H9 (cell line): ENCODE results near the gene FLNC. TPM values are rescaled to one million over a fixed set of nuclear protein-coding genes. Genes with fewer than 3 reads are reported as not detected.

Source experiments
- DNase-seq: peaks from one replicate; pipeline ENCODE4 v3.0.0-alpha.2; 2017
- H2AFZ ChIP-seq: one replicate; pipeline ENCODE4 v1.6.1; 2013; ENCODE audit warnings: mild to moderate bottlenecking, low read length, control low read depth, moderate library complexity
- H2AK5ac ChIP-seq: 2 replicates; pipeline ENCODE4 v1.6.1; 2013; ENCODE audit warnings: low read length, control low read depth, mixed read lengths; ENCODE audit not compliant: insufficient read length
- H2BK120ac ChIP-seq: one replicate; pipeline ENCODE4 v1.6.1; 2013; ENCODE audit warnings: low read depth, mild to moderate bottlenecking, low read length, control low read depth, inconsistent platforms; ENCODE audit not compliant: poor library complexity, severe bottlenecking
- H2BK12ac ChIP-seq: 2 replicates; pipeline ENCODE4 v1.6.1; 2013; ENCODE audit warnings: low read length, control low read depth, mixed read lengths, low read depth; ENCODE audit not compliant: insufficient read length
- H2BK15ac ChIP-seq: 2 replicates; pipeline ENCODE4 v1.6.1; 2013; ENCODE audit warnings: low read depth, low read length, control low read depth
- H2BK20ac ChIP-seq: one replicate; pipeline ENCODE4 v1.6.1; 2013; ENCODE audit warnings: low read depth, mild to moderate bottlenecking, low read length, control low read depth, inconsistent platforms; ENCODE audit not compliant: poor library complexity, severe bottlenecking
- H2BK5ac ChIP-seq: 2 replicates; pipeline ENCODE4 v1.6.1; 2013; ENCODE audit warnings: low read length, control low read depth, mixed read lengths; ENCODE audit not compliant: insufficient read length
- H3K14ac ChIP-seq: 2 replicates; pipeline ENCODE4 v1.6.1; 2013; ENCODE audit warnings: low read length, control low read depth; ENCODE audit not compliant: insufficient read depth
- H3K18ac ChIP-seq: 2 replicates; pipeline ENCODE4 v1.6.1; 2013; ENCODE audit warnings: low read depth, mild to moderate bottlenecking, mixed read lengths, low read length, control low read depth; ENCODE audit not compliant: insufficient read length
- H3K23ac ChIP-seq: 2 replicates; pipeline ENCODE4 v1.6.1; 2013; ENCODE audit warnings: low read length, control low read depth, mixed read lengths, low read depth; ENCODE audit not compliant: insufficient read length
- H3K23me2 ChIP-seq: 2 replicates; pipeline ENCODE4 v1.6.1; 2013; ENCODE audit warnings: low read depth, mild to moderate bottlenecking, mixed read lengths, low read length, control low read depth; ENCODE audit not compliant: insufficient read length, poor library complexity, severe bottlenecking
- H3K27ac ChIP-seq: 2 replicates; pipeline ENCODE4 v1.5.1; 2013; ENCODE audit warnings: low read length, control low read depth, mixed read lengths, low read depth; ENCODE audit not compliant: insufficient read length
- H3K27me3 ChIP-seq: 2 replicates; pipeline ENCODE4 v1.6.1; 2013; ENCODE audit warnings: low read length, control low read depth, inconsistent platforms; ENCODE audit not compliant: insufficient read depth
- H3K4ac ChIP-seq: 2 replicates; pipeline ENCODE4 v1.6.1; 2013; ENCODE audit warnings: low read depth, mild to moderate bottlenecking, control low read depth, inconsistent platforms, low read length, moderate library complexity
- H3K4me1 ChIP-seq: 2 replicates; pipeline ENCODE4 v1.6.1; 2013; ENCODE audit warnings: low read length, control low read depth, inconsistent platforms; ENCODE audit not compliant: insufficient read depth
- H3K4me2 ChIP-seq: 2 replicates; pipeline ENCODE4 v1.6.1; 2013; ENCODE audit warnings: low read length, control low read depth, mixed read lengths; ENCODE audit not compliant: insufficient read length, insufficient read depth
- H3K56ac ChIP-seq: 2 replicates; pipeline ENCODE4 v1.6.1; 2013; ENCODE audit warnings: low read depth, mild to moderate bottlenecking, mixed read lengths, low read length, control low read depth; ENCODE audit not compliant: insufficient read length
- H3K79me1 ChIP-seq: 2 replicates; pipeline ENCODE4 v1.6.1; 2013; ENCODE audit warnings: low read depth, mild to moderate bottlenecking, moderate library complexity, low read length, control low read depth, inconsistent platforms; ENCODE audit not compliant: insufficient read depth, poor library complexity, severe bottlenecking
- H3K79me2 ChIP-seq: 2 replicates; pipeline ENCODE4 v1.6.1; 2013; ENCODE audit warnings: low read length, control low read depth, inconsistent platforms; ENCODE audit not compliant: insufficient read depth
- H3K9ac ChIP-seq: 2 replicates; pipeline ENCODE4 v1.6.1; 2013; ENCODE audit warnings: low read length, control low read depth, mixed read lengths; ENCODE audit not compliant: insufficient read length; ENCODE audit errors: extremely low read depth
- H3K9me3 ChIP-seq: one replicate; pipeline ENCODE4 v1.6.1; 2013; ENCODE audit warnings: low read depth, low read length, inconsistent platforms; ENCODE audit not compliant: control insufficient read depth
- H3T11ph ChIP-seq: one replicate; pipeline ENCODE4 v1.6.1; 2013; ENCODE audit warnings: mild to moderate bottlenecking, low read length, control low read depth, inconsistent platforms
- H4K20me1 ChIP-seq: one replicate; pipeline ENCODE4 v1.6.1; 2013; ENCODE audit not compliant: control insufficient read depth, insufficient read length, insufficient read depth
- H4K5ac ChIP-seq: 2 replicates; pipeline ENCODE4 v1.6.1; 2013; ENCODE audit warnings: low read depth, mild to moderate bottlenecking, mixed read lengths, low read length, control low read depth; ENCODE audit not compliant: insufficient read length
- H4K8ac ChIP-seq: replicated peaks from 2 replicates; pipeline ENCODE4 v1.6.1; 2013; ENCODE audit warnings: low read length, control low read depth, mixed read lengths, low read depth; ENCODE audit not compliant: insufficient read length
- H4K91ac ChIP-seq: 2 replicates; pipeline ENCODE4 v1.6.1; 2013; ENCODE audit warnings: low read depth, mild to moderate bottlenecking, moderate library complexity, mixed read lengths, low read length, control low read depth; ENCODE audit not compliant: insufficient read length
- H3K27ac Mint-ChIP-seq, 3 experiments: 2 replicates in 2 of 3; 3 replicates in 1 of 3; pipeline ENCODE4 v1.8.0; 2020 to 2021; ENCODE audit warnings: mixed read lengths in 3 of 3, mild to moderate bottlenecking in 1 of 3, moderate library complexity in 1 of 3
- H3K27me3 Mint-ChIP-seq: 2 replicates; pipeline ENCODE4 v1.8.0; 2021; ENCODE audit warnings: low read depth, mild to moderate bottlenecking, moderate library complexity, mixed read lengths
- H3K36me3 Mint-ChIP-seq, 3 experiments: 2 replicates in 2 of 3; 3 replicates in 1 of 3; pipeline ENCODE4 v1.8.0; 2020 to 2021; ENCODE audit warnings: low read depth in 3 of 3, mixed read lengths in 3 of 3; ENCODE audit not compliant: insufficient read depth in 1 of 3
- H3K4me1 Mint-ChIP-seq, 2 experiments: 2 replicates each; pipeline ENCODE4 v1.8.0; 2020; ENCODE audit warnings: mixed read lengths in 2 of 2
- H3K4me3 Mint-ChIP-seq, 2 experiments: 2 replicates in 1 of 2; 3 replicates in 1 of 2; pipeline ENCODE4 v1.8.0; 2020 to 2021; ENCODE audit warnings: mild to moderate bottlenecking in 2 of 2, mixed read lengths in 2 of 2, moderate library complexity in 1 of 2
- H3K9me3 Mint-ChIP-seq, 2 experiments: 2 replicates in 1 of 2; 3 replicates in 1 of 2; pipeline ENCODE4 v1.8.0; 2020; ENCODE audit warnings: mild to moderate bottlenecking in 2 of 2, mixed read lengths in 2 of 2, moderate library complexity in 1 of 2
- WGBS: extraction: QIAGEN DNeasy Blood & Tissue Kit; methylation state at CpG from one replicate; pipeline ENCODE4 v1.1.7; 2013; ENCODE audit warnings: missing lambda C conversion rate, low lambda C conversion rate, mixed read lengths; ENCODE audit not compliant: insufficient read length; ENCODE audit errors: extremely low coverage; 5-methylcytosine and 5-hydroxymethylcytosine counted together
- total RNA-seq: library from RNA; stranded (reverse); gene quantifications from 2 replicates; pipeline ENCODE4 v1.2.1, GENCODE V29; 2021
- TF ChIP-seq, protein P1 (sequence below): fragments of 200-600 bp; sonication (generic); conservative IDR thresholded peaks from 3 replicates; pipeline ENCODE4 v1.8.0; 2021; ENCODE audit warnings: antibody characterized with exemption, mild to moderate bottlenecking

FLNC gene
- total RNA-seq, 1 experiment from 2014 or later = 12.2 TPM

DNA sequence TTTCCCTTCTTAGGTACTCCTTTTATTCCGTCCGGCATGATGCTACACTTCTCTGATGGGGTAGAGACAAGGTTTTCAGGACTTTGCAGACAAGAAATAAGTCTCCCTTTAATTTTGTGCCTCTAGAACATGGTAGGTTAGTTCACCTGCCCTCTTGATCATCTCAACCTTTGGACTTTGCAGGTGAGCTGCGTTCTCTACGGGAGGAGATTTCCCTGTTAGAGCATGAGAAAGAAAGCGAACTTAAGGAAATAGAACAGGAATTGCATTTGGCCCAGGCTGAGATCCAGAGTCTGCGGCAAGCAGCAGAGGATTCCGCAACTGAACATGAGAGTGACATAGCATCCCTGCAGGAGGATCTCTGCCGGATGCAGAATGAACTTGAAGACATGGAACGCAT is 29.2 kb upstream of the FLNC start:
- H2BK5ac ChIP-seq = no peak overlapping the region
- H3K4ac ChIP-seq = no peak overlapping the region
- no peak overlapping the region for H3K14ac ChIP-seq
- no peaks in the 10 kb centered on the region for H4K20me1 ChIP-seq
- no peak overlapping the region; a peak in 1 of 7 replicates for H3K27ac Mint-ChIP-seq
- TF ChIP-seq, protein P1, sequence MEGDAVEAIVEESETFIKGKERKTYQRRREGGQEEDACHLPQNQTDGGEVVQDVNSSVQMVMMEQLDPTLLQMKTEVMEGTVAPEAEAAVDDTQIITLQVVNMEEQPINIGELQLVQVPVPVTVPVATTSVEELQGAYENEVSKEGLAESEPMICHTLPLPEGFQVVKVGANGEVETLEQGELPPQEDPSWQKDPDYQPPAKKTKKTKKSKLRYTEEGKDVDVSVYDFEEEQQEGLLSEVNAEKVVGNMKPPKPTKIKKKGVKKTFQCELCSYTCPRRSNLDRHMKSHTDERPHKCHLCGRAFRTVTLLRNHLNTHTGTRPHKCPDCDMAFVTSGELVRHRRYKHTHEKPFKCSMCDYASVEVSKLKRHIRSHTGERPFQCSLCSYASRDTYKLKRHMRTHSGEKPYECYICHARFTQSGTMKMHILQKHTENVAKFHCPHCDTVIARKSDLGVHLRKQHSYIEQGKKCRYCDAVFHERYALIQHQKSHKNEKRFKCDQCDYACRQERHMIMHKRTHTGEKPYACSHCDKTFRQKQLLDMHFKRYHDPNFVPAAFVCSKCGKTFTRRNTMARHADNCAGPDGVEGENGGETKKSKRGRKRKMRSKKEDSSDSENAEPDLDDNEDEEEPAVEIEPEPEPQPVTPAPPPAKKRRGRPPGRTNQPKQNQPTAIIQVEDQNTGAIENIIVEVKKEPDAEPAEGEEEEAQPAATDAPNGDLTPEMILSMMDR = no peak
- H2BK12ac ChIP-seq = no peak overlapping the region
- DNase-seq = no peak
- no peak overlapping the region for H3K9ac ChIP-seq
- no peak overlapping the region for H2AFZ ChIP-seq
- H3K23me2 ChIP-seq = no peaks in the 10 kb centered on the region
- peaks cover 16 to 23% of the 10 kb centered on the region in 2 experiments for H3K4me1 Mint-ChIP-seq
- no peak overlapping the region for H3T11ph ChIP-seq
- H4K91ac ChIP-seq = no peak overlapping the region
- no peak overlapping the region for H4K5ac ChIP-seq
- no peaks in the 10 kb centered on the region for H3K27me3 Mint-ChIP-seq
- H3K4me3 Mint-ChIP-seq = no peak overlapping the region
- no peaks in the 10 kb centered on the region for H3K79me1 ChIP-seq
- no peak overlapping the region for H2BK20ac ChIP-seq
- no peak overlapping the region for H3K18ac ChIP-seq
- H2AK5ac ChIP-seq = no peak overlapping the region
- no peak overlapping the region for H4K8ac ChIP-seq
- H3K27ac ChIP-seq = no peak overlapping the region
- no peaks in the 10 kb centered on the region for H3K27me3 ChIP-seq
- no CpG with 5 or more reads among the region's 9 CpGs for WGBS
- no peak overlapping the region for H2BK120ac ChIP-seq
- H2BK15ac ChIP-seq = no peak overlapping the region
- no peak overlapping the region for H3K56ac ChIP-seq
- H3K4me2 ChIP-seq = no peak overlapping the region
- no peaks in the 10 kb centered on the region; a peak in 1 of 5 replicates for H3K9me3 Mint-ChIP-seq
- H3K9me3 ChIP-seq = no peaks in the 10 kb centered on the region
- no peaks in the 10 kb centered on the region; the same call in 1 of the 2 replicates for H3K4me1 ChIP-seq
- H3K79me2 ChIP-seq = no peaks in the 10 kb centered on the region
- no peak overlapping the region for H3K23ac ChIP-seq
- H3K36me3 Mint-ChIP-seq = peaks cover 31 to 56% (median 55%) of the 10 kb centered on the region in 3 experiments
